Activated B cell treated with CpG ODN at 0.5 μM for 24 hours (primary cell): ENCODE data around the gene RIOK3. TPM values are rescaled to one million over a fixed set of nuclear protein-coding genes. Genes with fewer than 3 reads are reported as not detected.
A peak's percentile ranks its signal among the peaks of the same experiment; 100 is the strongest.

Experiments
- ATAC-seq: fragments of 200-7000 bp; cut with Tn5 transposase; one replicate; pipeline ENCODE4 v1.10.0; 2021; ENCODE audit warnings: low read depth, mild to moderate bottlenecking, moderate library complexity
- CTCF ChIA-PET: fragments of 350-600 bp; sonication (Branson Sonifier 250); formaldehyde crosslinking; loops from one replicate; lab custom pipeline; 2021; ENCODE audit warnings: antibody characterized with exemption; lab: Charles Lee
- POLR2A ChIA-PET: fragments of 350-600 bp; sonication (Branson Sonifier 250); formaldehyde crosslinking; loops from one replicate; lab custom pipeline; 2021; ENCODE audit warnings: antibody characterized with exemption; lab: Charles Lee
- DNase-seq: peaks from one replicate; pipeline ENCODE4 v3.0.0; 2022
- H3K27ac Mint-ChIP-seq: one replicate; pipeline ENCODE4 v1.8.0; 2020; ENCODE audit warnings: mixed read lengths
- H3K27me3 Mint-ChIP-seq: one replicate; pipeline ENCODE4 v1.8.0; 2021; ENCODE audit warnings: mixed read lengths
- H3K36me3 Mint-ChIP-seq: one replicate; pipeline ENCODE4 v1.8.0; 2021; ENCODE audit warnings: low read depth, mixed read lengths
- H3K4me1 Mint-ChIP-seq: one replicate; pipeline ENCODE4 v1.8.0; 2021; ENCODE audit warnings: mixed read lengths
- H3K4me3 Mint-ChIP-seq: one replicate; pipeline ENCODE4 v1.8.0; 2020; ENCODE audit warnings: mild to moderate bottlenecking, mixed read lengths
- H3K9me3 Mint-ChIP-seq: one replicate; pipeline ENCODE4 v1.8.0; 2020; ENCODE audit warnings: mixed read lengths
- CTCF ChIP-seq: fragments of 200-600 bp; IDR thresholded peaks from one replicate; pipeline ENCODE4 v1.8.0; 2022; ENCODE audit warnings: antibody characterized with exemption, mild to moderate bottlenecking
- intact Hi-C: fragments of 100-400 bp; cut with micrococcal nuclease; formaldehyde crosslinking; loops from one replicate; pipeline ENCODE4 v1.15.1; 2024
- total RNA-seq: library from RNA; stranded (reverse); gene quantifications from 2 replicates; pipeline ENCODE4 v1.2.3, GENCODE V29; 2022

The RIOK3 gene
- total RNA-seq = 90.4 and 92.4 TPM in 2 replicates

- ChIA-PET CTCF (interaction anchor here (1.5 kb wide), 2 partner anchors 9 to 43 kb away, joined by 4 read pairs; no protein-coding TSS in a partner anchor), POLR2A (interaction anchor here (0.6 to 2.5 kb wide), 13 partner anchors 10 to 1852 kb away, joined by 3 to 22 read pairs (median 5); partner anchors contain the start of genes ESCO1 and RMC1)
- Mint-ChIP-seq H3K4me3 (peak within 1 kb of the TSS; percentile 99), H3K27ac (peak within 1 kb of the TSS; percentile 87), H3K36me3 (peaks cover 21% of the 10 kb centered on the region), H3K27me3 (no peaks in the 10 kb centered on the region), H3K4me1 (peaks cover 67% of the 10 kb centered on the region), H3K9me3 (peaks cover 3% of the 10 kb centered on the region)
- TF ChIP-seq CTCF = no peak
- intact Hi-C loops = loop anchor here (1.0 to 2.0 kb wide), 5 partner anchors 16 to 520 kb away; partner anchors contain the start of genes NPC1, RBBP8 and RMC1
- DNase-seq (peak; percentile 91), ATAC-seq (peak; percentile 97)
Observed at GRCh38 chr18:23452728-23453679, at the start of gene RIOK3. Gene RIOK3, plus strand, starts transcription at chr18:23453287. Its CDS starts 153 bp downstream, at chr18:23453440.

- no peaks in the 10 kb centered on the region for H3K27me3 Mint-ChIP-seq
- DNase-seq = no peak
- H3K4me3 Mint-ChIP-seq = no peak overlapping the region
- ATAC-seq = no peak
- no peak overlapping the region for H3K27ac Mint-ChIP-seq
- POLR2A ChIA-PET = no interaction called here
- intact Hi-C loops = no loop called here
- CTCF ChIA-PET = interaction anchor here (0.9 kb wide), 1 partner anchor 474 kb away, joined by 3 read pairs; no protein-coding TSS in a partner anchor
- no peaks in the 10 kb centered on the region for H3K9me3 Mint-ChIP-seq
- H3K36me3 Mint-ChIP-seq = peaks cover 14% of the 10 kb centered on the region
- H3K4me1 Mint-ChIP-seq = no peaks in the 10 kb centered on the region
- TF ChIP-seq CTCF = no peak
Observed at GRCh38 chr18:23403310-23403709, 49.8 kb upstream of the RIOK3 start.

- ChIA-PET POLR2A (interaction anchor here (0.6 kb wide), 1 partner anchor 30 kb away, joined by 4 read pairs; no protein-coding TSS in a partner anchor), CTCF (interaction anchor here (1.3 kb wide), 1 partner anchor 274 kb away, joined by 5 read pairs; no protein-coding TSS in a partner anchor)
- peaks cover 9% of the 10 kb centered on the region for H3K36me3 Mint-ChIP-seq
- H3K27me3 Mint-ChIP-seq = no peaks in the 10 kb centered on the region
- H3K4me3 Mint-ChIP-seq = no peak overlapping the region
- intact Hi-C loops = no loop called here
- ATAC-seq = no peak
- no peak for TF ChIP-seq CTCF
- no peak for DNase-seq
- H3K9me3 Mint-ChIP-seq = no peaks in the 10 kb centered on the region
- H3K4me1 Mint-ChIP-seq = no peaks in the 10 kb centered on the region
- H3K27ac Mint-ChIP-seq = no peak overlapping the region
Observed at GRCh38 chr18:23405636-23406035, 47.5 kb upstream of the RIOK3 start.

- Mint-ChIP-seq H3K27me3 (no peaks in the 10 kb centered on the region), H3K27ac (no peak overlapping the region), H3K9me3 (no peaks in the 10 kb centered on the region), H3K4me3 (no peak overlapping the region), H3K4me1 (no peaks in the 10 kb centered on the region), H3K36me3 (peaks cover 9% of the 10 kb centered on the region)
- ChIA-PET CTCF (interaction anchor here (1.3 kb wide), 1 partner anchor 275 kb away, joined by 5 read pairs; no protein-coding TSS in a partner anchor), POLR2A (interaction anchor here (0.5 to 0.6 kb wide), 2 partner anchors 29 to 126 kb away, joined by 3 to 4 read pairs; no protein-coding TSS in a partner anchor)
- no peak for TF ChIP-seq CTCF
- intact Hi-C loops = no loop called here
- DNase-seq (no peak), ATAC-seq (no peak)
Observed at GRCh38 chr18:23406271-23406787, 46.8 kb upstream of the RIOK3 start.
